ENCODE measurements around the gene ALX1. TPM values are rescaled to one million over a fixed set of nuclear protein-coding genes. Genes with fewer than 3 reads are reported as not detected.

Gene ALX1
- total and polyA plus RNA-seq, 2 of the 4 experiments (the other 2 are of a cell fraction) = not detected

DNA sequence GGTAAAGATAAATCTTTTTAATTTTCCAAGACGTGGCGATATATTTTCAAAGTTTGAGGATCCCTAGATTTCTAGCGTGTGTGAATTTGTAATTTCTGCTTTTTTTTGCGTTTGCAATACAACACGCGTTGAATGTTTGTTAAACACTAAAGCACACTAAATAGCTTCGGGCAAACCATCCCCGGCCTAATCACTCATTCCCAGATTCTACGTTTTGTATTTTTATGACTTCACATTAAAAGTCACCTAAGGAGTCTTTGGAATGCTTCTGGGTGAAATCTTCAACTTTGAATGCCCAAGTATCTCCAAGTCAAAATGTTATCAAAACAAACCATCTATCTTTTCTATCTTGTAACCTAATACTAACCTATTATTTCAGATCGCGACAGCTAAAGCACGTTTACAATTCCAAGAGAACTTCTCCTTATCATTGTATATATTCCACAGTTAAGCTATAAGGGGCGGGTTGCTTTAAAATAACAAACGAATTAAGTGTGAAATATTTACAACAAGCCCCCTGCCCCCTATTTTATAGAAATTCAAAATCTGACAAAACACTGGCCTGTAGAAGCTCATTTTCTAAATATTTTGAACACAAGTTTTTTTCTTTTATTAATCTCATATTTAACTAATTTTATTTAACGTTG, 1.1 kb downstream of the ALX1 start:
- CTCF ChIA-PET = no interaction called here
- Histone ChIP-seq H3K79me1 (ENCODE audit: low read depth in 1 of 2, low read length in 2 of 2) (no peaks in the 10 kb centered on the region), H3K4me2 (ENCODE audit: low read depth, low read length) (peak overlapping the region; percentile 99; the same call in 1 of the 2 replicates), H3K56ac (ENCODE audit: extremely low read depth, insufficient read depth, low read length) (no peak overlapping the region), H2AK9ac (replicated peaks; ENCODE audit: low read depth, low read length, poor library complexity) (no peak overlapping the region), H3K18ac (ENCODE audit: low read depth, low read length) (no peak overlapping the region), H3K14ac (replicated peaks; ENCODE audit: low read depth, low read length) (no peak overlapping the region), H2BK20ac (ENCODE audit: low read depth, low read length) (no peak overlapping the region), H4K5ac (ENCODE audit: low read depth, low read length) (no peak overlapping the region), H3K23ac (ENCODE audit: low read depth, low read length) (no peak overlapping the region), H3K9me3 (ENCODE audit: control insufficient read depth, insufficient read depth, low read length) (peaks cover 13% of the 10 kb centered on the region), H3K9me1 (ENCODE audit: insufficient read depth, low read length) (no peaks in the 10 kb centered on the region), H4K20me1 (ENCODE audit: insufficient read depth, low read length) (no peaks in the 10 kb centered on the region), H2BK15ac (ENCODE audit: low read depth, low read length) (no peak overlapping the region), H3K4me3 (ENCODE audit: insufficient read depth, low read depth, low read length) (no peak overlapping the region), H2BK120ac (ENCODE audit: low read depth, low read length) (no peak overlapping the region), H3K4me1 (ENCODE audit: control insufficient read depth, insufficient read depth, low read length) (no peaks in the 10 kb centered on the region), H3K27me3 (ENCODE audit: control insufficient read depth, insufficient read depth, low read length) (peaks cover 45% of the 10 kb centered on the region), H3K9ac (ENCODE audit: low read depth, low read length) (no peak overlapping the region), H2AK5ac (ENCODE audit: low read depth, low read length) (no peak overlapping the region), H3K27ac (ENCODE audit: insufficient read depth, low read length) (no peak overlapping the region), H4K91ac (ENCODE audit: insufficient read depth, low read depth, low read length) (no peak overlapping the region), H2BK5ac (ENCODE audit: low read depth, low read length, poor library complexity, severe bottlenecking) (no peak overlapping the region), H3K36me3 (ENCODE audit: control insufficient read depth, insufficient read depth, low read length) (no peaks in the 10 kb centered on the region), H2AFZ (replicated peaks; ENCODE audit: low read length, poor library complexity) (no peak overlapping the region), H3K4ac (ENCODE audit: low read depth, low read length) (no peak overlapping the region), H4K8ac (ENCODE audit: low read depth in 2 of 2, low read length in 2 of 2) (no peak overlapping the region)
- intact Hi-C loops (cut with micrococcal nuclease) = no loop called here
- DNase-seq (no peak), ATAC-seq (ENCODE audit: low read depth) (no peak)
- in situ Hi-C loops (cut with MboI; ENCODE audit: low sequenced_read_pairs) = no loop called here
- dilution Hi-C loops (cut with HindIII; ENCODE audit: low sequenced_read_pairs, unreplicated experiment) = no loop called here
- POLR2A ChIA-PET (ENCODE audit: unreplicated experiment) = no interaction called here
- BruUV-seq (replicated peaks) = no TSS peak
- TF ChIP-seq CHD1 (IDR thresholded peaks at IDR 0.05; ENCODE audit: low read depth, low read length) (no peak), RFX5 (IDR thresholded peaks at IDR 0.05; ENCODE audit: low read depth, low read length) (no peak), RCOR1 (IDR thresholded peaks at IDR 0.05; ENCODE audit: insufficient replicate concordance, low read length) (no peak), RAD21 (IDR thresholded peaks at IDR 0.05; ENCODE audit: low read length) (no peak), MXI1 (IDR thresholded peaks at IDR 0.05; ENCODE audit: borderline replicate concordance, low read depth, low read length) (no peak), MAZ (IDR thresholded peaks at IDR 0.05; ENCODE audit: borderline replicate concordance, low read depth, low read length) (no peak), NFE2L2 (IDR thresholded peaks at IDR 0.05; ENCODE audit: low read depth, low read length) (no peak), POLR2A (IDR thresholded peaks at IDR 0.05; ENCODE audit: low read depth, low read length) (no peak), SMC3 (IDR thresholded peaks at IDR 0.05; ENCODE audit: low read depth, low read length) (no peak), CEBPB (IDR thresholded peaks at IDR 0.05; ENCODE audit: low read depth, low read length) (no peak), BHLHE40 (IDR thresholded peaks at IDR 0.05; ENCODE audit: low read depth, low read length) (no peak)
- TF ChIP-seq, protein P1, sequence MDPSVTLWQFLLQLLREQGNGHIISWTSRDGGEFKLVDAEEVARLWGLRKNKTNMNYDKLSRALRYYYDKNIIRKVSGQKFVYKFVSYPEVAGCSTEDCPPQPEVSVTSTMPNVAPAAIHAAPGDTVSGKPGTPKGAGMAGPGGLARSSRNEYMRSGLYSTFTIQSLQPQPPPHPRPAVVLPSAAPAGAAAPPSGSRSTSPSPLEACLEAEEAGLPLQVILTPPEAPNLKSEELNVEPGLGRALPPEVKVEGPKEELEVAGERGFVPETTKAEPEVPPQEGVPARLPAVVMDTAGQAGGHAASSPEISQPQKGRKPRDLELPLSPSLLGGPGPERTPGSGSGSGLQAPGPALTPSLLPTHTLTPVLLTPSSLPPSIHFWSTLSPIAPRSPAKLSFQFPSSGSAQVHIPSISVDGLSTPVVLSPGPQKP (IDR thresholded peaks at IDR 0.05; ENCODE audit: borderline replicate concordance, low read depth, low read length) = no peak
- TF ChIP-seq, protein P2, sequence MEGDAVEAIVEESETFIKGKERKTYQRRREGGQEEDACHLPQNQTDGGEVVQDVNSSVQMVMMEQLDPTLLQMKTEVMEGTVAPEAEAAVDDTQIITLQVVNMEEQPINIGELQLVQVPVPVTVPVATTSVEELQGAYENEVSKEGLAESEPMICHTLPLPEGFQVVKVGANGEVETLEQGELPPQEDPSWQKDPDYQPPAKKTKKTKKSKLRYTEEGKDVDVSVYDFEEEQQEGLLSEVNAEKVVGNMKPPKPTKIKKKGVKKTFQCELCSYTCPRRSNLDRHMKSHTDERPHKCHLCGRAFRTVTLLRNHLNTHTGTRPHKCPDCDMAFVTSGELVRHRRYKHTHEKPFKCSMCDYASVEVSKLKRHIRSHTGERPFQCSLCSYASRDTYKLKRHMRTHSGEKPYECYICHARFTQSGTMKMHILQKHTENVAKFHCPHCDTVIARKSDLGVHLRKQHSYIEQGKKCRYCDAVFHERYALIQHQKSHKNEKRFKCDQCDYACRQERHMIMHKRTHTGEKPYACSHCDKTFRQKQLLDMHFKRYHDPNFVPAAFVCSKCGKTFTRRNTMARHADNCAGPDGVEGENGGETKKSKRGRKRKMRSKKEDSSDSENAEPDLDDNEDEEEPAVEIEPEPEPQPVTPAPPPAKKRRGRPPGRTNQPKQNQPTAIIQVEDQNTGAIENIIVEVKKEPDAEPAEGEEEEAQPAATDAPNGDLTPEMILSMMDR (conservative IDR thresholded peaks at IDR 0.05; ENCODE audit: low read depth, low read length) = no peak
- no CpG with 5 or more reads among the region's 15 CpGs for WGBS, 2 experiments (ENCODE audit: extremely low coverage in 2 of 2, insufficient read length in 1 of 2)
